Sigmoid colon (tissue), 7 donors: ENCODE data around the gene EFNB1. TPM values are rescaled to one million over a fixed set of nuclear protein-coding genes. Genes with fewer than 3 reads are reported as not detected.

Experiments used
- DNase-seq: peaks from one replicate; pipeline ENCODE4 v3.0.0-alpha.2; 2019
- H3K27ac ChIP-seq, 4 donors: fragments of 200-600 bp; sonication (generic); one replicate each; pipeline ENCODE4 v1.5.1; 2016 to 2019; ENCODE audit warnings: mild to moderate bottlenecking in 1 of 4
- H3K27me3 ChIP-seq, 3 donors: fragments of 200-600 bp; sonication (generic); one replicate each; pipeline ENCODE4 v1.5.1; 2019; ENCODE audit warnings: mild to moderate bottlenecking in 1 of 3
- H3K36me3 ChIP-seq, 4 donors: fragments of 200-600 bp; sonication (generic); one replicate each; pipeline ENCODE4 v1.5.1; 2016 to 2019
- H3K4me1 ChIP-seq, 4 donors: fragments of 200-600 bp; sonication (generic); one replicate each; pipeline ENCODE4 v1.5.1; 2017 to 2019
- H3K4me3 ChIP-seq, 4 donors: fragments of 200-600 bp; sonication (generic); one replicate each; pipeline ENCODE4 v1.5.1; 2017 to 2019; ENCODE audit warnings: mild to moderate bottlenecking in 2 of 4, moderate library complexity in 1 of 4
- H3K9me3 ChIP-seq, 4 donors: fragments of 200-600 bp in 3 of 4; sonication (generic) in 3 of 4; one replicate each; pipeline versions ENCODE4 v1.5.1 to v1.6.1; 2013 to 2019
- CTCF ChIP-seq, 4 experiments: fragments of 450-650 bp in 3 of 4; fragments of 200-600 bp in 1 of 4; IDR thresholded peaks; one replicate each; pipeline ENCODE4 v1.5.1; 2016 to 2019; ENCODE audit warnings: antibody characterized with exemption in 4 of 4, mild to moderate bottlenecking in 3 of 4, moderate library complexity in 2 of 4
- EP300 ChIP-seq, 4 donors: sonication (generic); formaldehyde crosslinking; IDR thresholded peaks; one replicate each; pipeline ENCODE4 v1.6.1; 2017; ENCODE audit warnings: antibody characterized with exemption in 4 of 4
- POLR2A ChIP-seq, 2 donors: fragments of 450-650 bp; IDR thresholded peaks; one replicate each; pipeline ENCODE4 v1.6.1; 2016; ENCODE audit warnings: antibody characterized with exemption in 2 of 2, mild to moderate bottlenecking in 2 of 2, moderate library complexity in 2 of 2
- POLR2AphosphoS5 ChIP-seq, 4 donors: sonication (generic); formaldehyde crosslinking; IDR thresholded peaks; one replicate each; pipeline ENCODE4 v1.6.1; 2017; ENCODE audit warnings: antibody characterized with exemption in 4 of 4
- WGBS, 2 donors: extraction: QIAGEN DNeasy Blood & Tissue Kit; methylation state at CpG; one replicate each; pipeline ENCODE4 v1.1.7; 2013; 5-methylcytosine and 5-hydroxymethylcytosine counted together
- intact Hi-C: fragments of 100-400 bp; cut with DNase I; formaldehyde crosslinking; loops from one replicate; pipeline ENCODE4 v1.15.1; 2023
- polyA plus RNA-seq, 3 donors: library from polyadenylated mRNA; stranded (reverse); fragments of 200-250 nt; gene quantifications; one replicate each; pipeline ENCODE4 v1.2.3, GENCODE V29; 2013
- total RNA-seq, 4 donors: library from RNA; depleted of rRNA; stranded (reverse); fragments of >200 nt; gene quantifications; one replicate each; pipeline ENCODE4 v1.1.0, GENCODE V29; 2016
- donor health status: healthy with polysubstance abuse.
- donor health status: Bipolar disorder and iron deficiency.
- donor health status: healthy.

Gene EFNB1
- total and polyA plus RNA-seq, 7 donors, result 9.5 to 53.2 (median 16.2) TPM

- Histone ChIP-seq H3K27ac (peak overlapping the region; percentile 75 to 89 (median 87)), H3K36me3 (no peaks in the 10 kb centered on the region), H3K4me3 (peak overlapping the region; percentile 44 to 77 (median 72)), H3K27me3 (no peaks in the 10 kb centered on the region), H3K4me1 (peaks cover 0 to 25% (median 13%) of the 10 kb centered on the region in 4 donors), H3K9me3 (no peaks in the 10 kb centered on the region)
- TF ChIP-seq EP300 (IDR thresholded peaks at IDR 0.05) (no peak), POLR2AphosphoS5 (IDR thresholded peaks at IDR 0.05) (no peak), CTCF (IDR thresholded peaks at IDR 0.05) (no peak), POLR2A (IDR thresholded peaks at IDR 0.05) (no peak)
- DNase-seq, result peak; percentile 61
- 3 to 16% methylated on average over 29 of the region's 29 CpGs for WGBS, 2 donors
- intact Hi-C loops, result no loop called here
Measured at GRCh38 chrX:68830419-68831404, 1.9 kb downstream of the EFNB1 start.

GRCh38 chrX:68831405-68832100 is 2.7 kb downstream of the EFNB1 start:
- Histone ChIP-seq H3K27ac (peak overlapping the region; percentile 38 to 89 (median 87)), H3K36me3 (no peaks in the 10 kb centered on the region), H3K9me3 (no peaks in the 10 kb centered on the region), H3K4me1 (peaks cover 0 to 25% (median 13%) of the 10 kb centered on the region in 4 donors), H3K4me3 (peak overlapping the region; percentile 6 to 77 (median 72)), H3K27me3 (no peaks in the 10 kb centered on the region)
- intact Hi-C loops, result no loop called here
- DNase-seq, result peak; percentile 32
- TF ChIP-seq EP300 (IDR thresholded peaks at IDR 0.05) (no peak), POLR2AphosphoS5 (IDR thresholded peaks at IDR 0.05) (no peak), POLR2A (IDR thresholded peaks at IDR 0.05) (no peak), CTCF (IDR thresholded peaks at IDR 0.05) (no peak)
- WGBS, 2 donors, result 3 to 27% methylated on average over 7 of the region's 7 CpGs

- Histone ChIP-seq H3K4me3 (peak overlapping the region in 3 of 4 donors; percentile 69 to 77 (median 76)), H3K27me3 (no peaks in the 10 kb centered on the region), H3K36me3 (no peaks in the 10 kb centered on the region), H3K4me1 (peaks cover 0 to 25% (median 13%) of the 10 kb centered on the region in 4 donors), H3K9me3 (no peaks in the 10 kb centered on the region), H3K27ac (peak overlapping the region; percentile 38 to 89 (median 87))
- TF ChIP-seq EP300 (IDR thresholded peaks at IDR 0.05), result no peak
- peak in 1 of 4 donors; percentile 34 for TF ChIP-seq POLR2AphosphoS5 (IDR thresholded peaks at IDR 0.05)
- WGBS, 2 donors, result 2 to 4% methylated on average over 11 of the region's 11 CpGs
- peak; percentile 82 for DNase-seq
- intact Hi-C loops, result no loop called here
Measured at GRCh38 chrX:68832101-68832416, 3.2 kb downstream of the EFNB1 start.

- TF ChIP-seq POLR2A (IDR thresholded peaks at IDR 0.05), result no peak
- no peak for TF ChIP-seq EP300 (IDR thresholded peaks at IDR 0.05)
- no peak for TF ChIP-seq POLR2AphosphoS5 (IDR thresholded peaks at IDR 0.05)
- no peak for TF ChIP-seq CTCF (IDR thresholded peaks at IDR 0.05)
- H3K4me1 ChIP-seq, result peaks cover 0 to 25% (median 13%) of the 10 kb centered on the region in 4 donors
- no peaks in the 10 kb centered on the region for H3K9me3 ChIP-seq
- no peaks in the 10 kb centered on the region for H3K27me3 ChIP-seq
- H3K36me3 ChIP-seq, result no peaks in the 10 kb centered on the region
- DNase-seq, result peak; percentile 58
- H3K4me3 ChIP-seq, result peak overlapping the region in 3 of 4 donors; percentile 69 to 77 (median 76)
- intact Hi-C loops, result no loop called here
- peak overlapping the region; percentile 38 to 89 (median 87) for H3K27ac ChIP-seq
- WGBS, 2 donors, result 28 to 65% methylated on average over 12 of the region's 12 CpGs
Measured at GRCh38 chrX:68832516-68833447, 4.0 kb downstream of the EFNB1 start.
